Effector memory CD4-positive, alpha-beta T cell (primary cell): ENCODE data around the gene TUBG1.

ENCODE experiments used
- DNase-seq, 3 donors: peaks; one replicate each; pipeline ENCODE4 v3.0.0-alpha.2; 2020
- H3K27ac ChIP-seq: 2 replicates; pipeline ENCODE4 v1.7.0; 2013; ENCODE audit warnings: mild to moderate bottlenecking, low read length, moderate library complexity; ENCODE audit not compliant: insufficient read depth, poor library complexity, severe bottlenecking
- H3K27me3 ChIP-seq: replicated peaks from 2 replicates; pipeline ENCODE4 v1.7.0; 2013; ENCODE audit warnings: mild to moderate bottlenecking, low read length; ENCODE audit not compliant: insufficient read depth, control insufficient read depth, poor library complexity, severe bottlenecking
- H3K36me3 ChIP-seq: 2 replicates; pipeline ENCODE4 v1.7.0; 2013; ENCODE audit warnings: mild to moderate bottlenecking, low read length, moderate library complexity; ENCODE audit not compliant: control insufficient read depth, insufficient read depth
- H3K4me1 ChIP-seq: 2 replicates; pipeline ENCODE4 v1.7.0; 2013; ENCODE audit warnings: low read length, mild to moderate bottlenecking; ENCODE audit not compliant: control insufficient read depth, insufficient read depth, poor library complexity, severe bottlenecking
- H3K4me3 ChIP-seq: 2 replicates; pipeline ENCODE4 v1.7.0; 2013; ENCODE audit warnings: low read length, low read depth, mild to moderate bottlenecking; ENCODE audit not compliant: insufficient read depth, poor library complexity, severe bottlenecking
- H3K9me3 ChIP-seq: 2 replicates; pipeline ENCODE4 v1.7.0; 2013; ENCODE audit warnings: mild to moderate bottlenecking, low read length, moderate library complexity; ENCODE audit not compliant: control insufficient read depth

TUBG1 gene

GRCh38 chr17:42578282-42578869, 31.1 kb upstream of the TUBG1 start:
- no peaks in the 10 kb centered on the region for H3K9me3 ChIP-seq
- H3K4me3 ChIP-seq: peak overlapping the region; percentile 75
- H3K36me3 ChIP-seq: peaks cover 38% of the 10 kb centered on the region
- peaks cover 11% of the 10 kb centered on the region for H3K4me1 ChIP-seq
- H3K27me3 ChIP-seq: no peaks in the 10 kb centered on the region
- DNase-seq: peak in 2 of 3 donors; percentile 46 to 49
- peak overlapping the region; percentile 74 for H3K27ac ChIP-seq

GRCh38 chr17:42579794-42580551, 29.5 kb upstream of the TUBG1 start:
- no peak for DNase-seq
- H3K9me3 ChIP-seq: no peaks in the 10 kb centered on the region
- H3K27me3 ChIP-seq: no peaks in the 10 kb centered on the region
- H3K4me1 ChIP-seq: peaks cover 11% of the 10 kb centered on the region
- no peak overlapping the region for H3K4me3 ChIP-seq
- H3K36me3 ChIP-seq: peaks cover 45% of the 10 kb centered on the region
- H3K27ac ChIP-seq: no peak overlapping the region

GRCh38 chr17:42581744-42582270, 27.7 kb upstream of the TUBG1 start:
- DNase-seq: no peak
- no peak overlapping the region for H3K27ac ChIP-seq
- no peak overlapping the region for H3K4me3 ChIP-seq
- H3K9me3 ChIP-seq: no peaks in the 10 kb centered on the region
- H3K4me1 ChIP-seq: peaks cover 11% of the 10 kb centered on the region
- H3K27me3 ChIP-seq: no peaks in the 10 kb centered on the region
- H3K36me3 ChIP-seq: peaks cover 64% of the 10 kb centered on the region

GRCh38 chr17:42584880-42585279, 24.6 kb upstream of the TUBG1 start:
- Histone ChIP-seq H3K27me3 (no peaks in the 10 kb centered on the region), H3K27ac (no peak overlapping the region), H3K4me1 (no peaks in the 10 kb centered on the region), H3K4me3 (no peak overlapping the region), H3K9me3 (no peaks in the 10 kb centered on the region), H3K36me3 (peaks cover 78% of the 10 kb centered on the region)
- DNase-seq: no peak

- Histone ChIP-seq H3K4me3 (no peak overlapping the region), H3K36me3 (peaks cover 82% of the 10 kb centered on the region), H3K27ac (no peak overlapping the region), H3K9me3 (no peaks in the 10 kb centered on the region), H3K27me3 (no peaks in the 10 kb centered on the region), H3K4me1 (no peaks in the 10 kb centered on the region)
- no peak for DNase-seq
Measured at GRCh38 chr17:42585353-42585752, 24.1 kb upstream of the TUBG1 start.

GRCh38 chr17:42586514-42587230, 22.8 kb upstream of the TUBG1 start:
- Histone ChIP-seq H3K4me1 (no peaks in the 10 kb centered on the region), H3K36me3 (peaks cover 89% of the 10 kb centered on the region), H3K4me3 (no peak overlapping the region), H3K27me3 (no peaks in the 10 kb centered on the region), H3K9me3 (no peaks in the 10 kb centered on the region), H3K27ac (no peak overlapping the region)
- DNase-seq: no peak

GRCh38 chr17:42590886-42591285, 18.6 kb upstream of the TUBG1 start:
- no peaks in the 10 kb centered on the region for H3K4me1 ChIP-seq
- H3K27me3 ChIP-seq: no peaks in the 10 kb centered on the region
- no peak for DNase-seq
- no peak overlapping the region for H3K27ac ChIP-seq
- peaks cover 62% of the 10 kb centered on the region for H3K36me3 ChIP-seq
- no peaks in the 10 kb centered on the region for H3K9me3 ChIP-seq
- H3K4me3 ChIP-seq: no peak overlapping the region

- H3K4me3 ChIP-seq: no peak overlapping the region
- no peaks in the 10 kb centered on the region for H3K9me3 ChIP-seq
- DNase-seq: no peak
- H3K27me3 ChIP-seq: no peaks in the 10 kb centered on the region
- H3K27ac ChIP-seq: no peak overlapping the region
- peaks cover 58% of the 10 kb centered on the region for H3K36me3 ChIP-seq
- no peaks in the 10 kb centered on the region for H3K4me1 ChIP-seq
Measured at GRCh38 chr17:42591411-42591810, 18.1 kb upstream of the TUBG1 start.

- Histone ChIP-seq H3K27ac (no peak overlapping the region), H3K9me3 (no peaks in the 10 kb centered on the region), H3K4me3 (no peak overlapping the region), H3K4me1 (no peaks in the 10 kb centered on the region), H3K27me3 (no peaks in the 10 kb centered on the region), H3K36me3 (peaks cover 23% of the 10 kb centered on the region)
- DNase-seq: no peak
Measured at GRCh38 chr17:42596386-42596785, 13.1 kb upstream of the TUBG1 start.

- H3K27me3 ChIP-seq: no peaks in the 10 kb centered on the region
- no peaks in the 10 kb centered on the region for H3K9me3 ChIP-seq
- H3K4me1 ChIP-seq: no peaks in the 10 kb centered on the region
- H3K4me3 ChIP-seq: no peak overlapping the region
- peaks cover 15% of the 10 kb centered on the region for H3K36me3 ChIP-seq
- no peak for DNase-seq
- no peak overlapping the region for H3K27ac ChIP-seq
Measured at GRCh38 chr17:42598905-42599304, 10.6 kb upstream of the TUBG1 start.
